SKM-1 (cell line): Measurements from ENCODE around the gene TMEM130.
"Not testable (repeated sequence)": the region's sequence is repeated elsewhere in the genome, so short reads cannot be mapped to it uniquely, and the experiment has no call there.

ENCODE experiments used
- DNase-seq: peaks from one replicate; lab custom pipeline; 2025; ENCODE audit not compliant: unreplicated experiment; lab: John Stamatoyannopoulos, UW

TMEM130 gene

DNA sequence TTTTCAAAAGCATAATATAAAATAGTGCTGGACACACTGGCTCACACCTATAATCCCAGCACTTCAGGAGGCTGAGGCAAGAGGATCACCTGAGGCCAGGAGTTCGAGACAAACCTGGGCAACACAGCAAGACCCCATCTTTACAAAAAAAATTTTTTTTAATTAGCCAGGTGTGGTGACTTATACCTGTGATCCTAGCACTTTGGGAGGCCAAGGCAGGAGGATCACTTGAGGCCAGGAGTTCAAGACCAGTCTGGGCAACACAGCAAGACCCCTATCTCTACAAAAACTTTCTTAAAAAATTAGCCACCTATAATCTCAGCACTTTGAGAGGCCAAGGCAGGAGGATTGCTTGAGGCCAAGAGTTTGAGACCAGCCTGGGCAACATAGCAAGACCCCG is 27.3 kb downstream of the TMEM130 start:
- not testable (repeated sequence) for DNase-seq

DNA sequence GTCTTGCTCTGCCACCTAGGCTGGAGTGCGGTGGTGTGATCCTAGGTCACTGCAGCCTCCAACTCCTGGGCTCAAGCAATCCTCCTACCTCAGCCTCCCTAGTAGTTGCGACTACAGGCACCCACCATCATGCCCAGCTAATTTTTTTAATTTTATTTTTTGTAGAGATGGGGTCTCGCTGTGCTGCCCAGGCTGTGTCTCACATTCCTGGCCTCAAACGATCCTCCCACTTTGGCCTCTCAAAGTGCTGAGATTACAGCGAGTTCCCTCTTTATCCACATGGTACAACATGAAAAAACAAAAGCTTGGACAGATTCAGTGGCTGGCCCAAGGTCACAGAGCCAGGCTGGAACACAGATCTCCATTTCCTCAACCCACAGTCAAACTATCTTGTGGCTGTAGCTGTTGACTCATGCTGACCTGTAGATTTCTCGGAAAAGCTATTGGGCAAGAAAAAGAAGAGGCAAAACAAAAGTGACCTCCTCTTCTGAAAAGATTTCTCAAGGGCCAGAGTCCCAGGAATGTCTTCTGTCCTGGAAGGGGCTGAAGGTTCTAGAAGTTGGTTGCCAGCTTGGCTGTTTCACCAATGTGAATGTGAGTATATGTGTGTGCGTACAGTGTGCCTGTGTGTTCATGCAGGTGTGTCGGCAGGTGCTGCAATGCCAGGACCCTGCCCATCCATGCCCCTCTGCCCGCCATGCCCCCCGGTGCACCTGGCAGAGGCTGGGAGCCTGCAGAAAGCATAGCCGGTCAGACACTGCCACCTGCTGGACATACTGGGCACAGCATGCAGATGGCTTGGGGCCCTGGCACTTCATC is 28.4 kb downstream of the TMEM130 start:
- DNase-seq: no peak

DNA sequence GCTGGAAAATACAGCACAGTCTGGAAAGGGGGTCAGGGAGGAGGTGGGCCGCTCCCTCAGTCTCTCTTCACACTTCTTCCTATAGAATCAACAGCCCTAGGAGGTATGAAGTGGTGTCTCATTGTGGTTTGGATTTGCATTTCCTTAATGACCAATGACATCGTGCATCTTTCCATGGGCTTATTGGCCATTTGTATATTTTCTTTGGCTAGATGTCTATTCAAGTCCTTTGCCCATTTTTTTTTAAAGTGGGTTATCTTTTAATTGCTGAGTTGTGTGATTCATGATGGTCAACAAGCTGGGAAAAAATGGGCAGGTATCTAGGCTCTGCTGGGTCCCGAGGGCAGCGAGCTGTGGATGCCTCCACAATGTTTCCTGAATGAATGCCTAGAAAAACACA is 29.1 kb downstream of the TMEM130 start:
- no peak for DNase-seq

- no peak for DNase-seq
Observed at GRCh38 chr7:98840096-98840495, 29.7 kb downstream of the TMEM130 start.

GRCh38 chr7:98837630-98837972 is 32.2 kb downstream of the TMEM130 start:
- no peak for DNase-seq

- peak; percentile 16 for DNase-seq
Observed at GRCh38 chr7:98836811-98837629, 32.8 kb downstream of the TMEM130 start.

- no peak for DNase-seq
Observed at GRCh38 chr7:98834949-98835348, 34.9 kb downstream of the TMEM130 start.

DNA sequence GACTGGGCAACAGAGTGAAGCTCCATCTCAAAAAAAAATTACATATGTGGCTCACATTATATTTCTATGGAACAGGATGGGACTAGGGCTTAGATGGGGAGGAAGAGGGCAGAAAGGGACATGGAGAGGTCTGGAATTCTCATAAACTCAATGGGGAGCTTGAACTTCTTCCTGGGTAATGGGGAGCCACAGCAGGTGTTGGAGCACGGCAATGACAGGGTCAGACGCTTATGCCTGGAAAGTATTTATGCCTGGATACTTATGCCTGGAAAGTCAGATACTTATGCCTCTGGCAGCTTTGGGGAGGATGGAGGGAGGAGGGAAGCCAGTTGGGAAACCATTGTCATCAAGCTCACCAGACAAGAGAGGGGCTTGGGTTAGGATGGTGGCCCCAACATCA is 36.8 kb downstream of the TMEM130 start:
- DNase-seq: no peak

GRCh38 chr7:98831641-98832221 is 38.1 kb downstream of the TMEM130 start:
- DNase-seq: peak; percentile 8

DNA sequence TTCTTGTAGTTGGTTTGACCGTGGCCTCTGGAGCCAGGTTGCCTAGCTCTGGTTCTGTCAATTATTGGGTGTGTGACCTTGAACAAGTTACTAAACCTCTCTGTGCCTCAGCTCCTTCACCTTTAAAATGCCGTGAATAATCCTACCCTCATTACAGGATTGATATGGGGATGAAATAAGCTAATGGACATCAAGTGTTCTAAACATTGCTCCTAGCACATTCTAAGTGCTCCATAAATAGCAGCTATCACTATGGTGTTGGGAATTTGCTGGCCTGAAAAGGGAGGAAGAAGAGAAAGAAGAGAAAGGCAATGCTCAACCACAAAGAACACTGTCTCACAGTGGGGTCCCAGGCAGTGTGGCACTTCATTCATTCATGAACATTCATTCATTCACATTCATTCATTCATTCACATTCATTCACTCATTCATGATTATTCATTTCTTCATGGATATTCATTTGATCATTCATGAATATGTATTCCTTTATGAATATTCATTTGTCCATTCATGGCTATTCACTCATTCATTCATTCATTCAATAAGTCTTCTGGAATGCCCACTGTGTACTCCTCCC is 38.8 kb downstream of the TMEM130 start:
- DNase-seq: no peak

DNA sequence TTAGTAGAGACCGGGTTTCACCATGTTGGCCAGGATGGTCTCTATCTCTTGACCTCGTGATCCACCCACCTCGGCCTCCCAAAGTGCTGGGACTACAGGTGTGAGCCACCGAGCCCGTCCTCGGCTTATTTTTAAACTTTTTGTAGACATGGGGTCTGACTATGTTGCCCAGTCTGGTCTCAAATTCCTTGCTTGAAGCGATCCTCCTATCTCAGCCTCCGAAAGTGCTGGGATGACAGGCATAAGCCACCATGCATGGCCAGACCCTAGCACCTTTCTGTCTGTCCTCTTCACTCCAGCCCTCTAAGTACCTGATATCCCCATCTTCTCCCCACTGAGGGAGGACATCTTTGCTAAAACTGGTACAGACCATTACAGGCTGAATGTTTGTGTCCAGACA is 41.4 kb downstream of the TMEM130 start:
- DNase-seq: no peak

GRCh38 chr7:98827258-98827657 is 42.6 kb downstream of the TMEM130 start:
- no peak for DNase-seq

DNA sequence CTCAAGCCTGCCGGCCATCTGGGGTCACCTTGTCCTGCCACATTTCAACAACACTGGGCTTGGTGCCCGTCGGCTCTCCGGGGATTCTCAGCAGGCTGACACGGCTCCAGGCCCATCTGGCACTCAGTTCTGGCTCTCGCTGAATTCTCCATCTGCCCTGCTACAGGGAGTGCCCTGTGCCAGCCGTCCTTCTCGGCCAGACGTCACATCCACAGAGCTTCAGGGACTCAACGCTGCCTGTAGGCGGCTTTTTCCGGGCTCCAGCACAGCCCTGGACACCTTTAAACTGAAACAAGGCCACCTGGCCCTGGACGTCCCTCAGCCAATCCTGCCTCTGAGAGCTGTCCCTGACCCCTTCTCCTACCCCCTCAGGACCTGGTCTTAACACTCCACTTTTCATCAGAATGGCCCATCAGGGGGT is 43.0 kb downstream of the TMEM130 start:
- no peak for DNase-seq

DNA sequence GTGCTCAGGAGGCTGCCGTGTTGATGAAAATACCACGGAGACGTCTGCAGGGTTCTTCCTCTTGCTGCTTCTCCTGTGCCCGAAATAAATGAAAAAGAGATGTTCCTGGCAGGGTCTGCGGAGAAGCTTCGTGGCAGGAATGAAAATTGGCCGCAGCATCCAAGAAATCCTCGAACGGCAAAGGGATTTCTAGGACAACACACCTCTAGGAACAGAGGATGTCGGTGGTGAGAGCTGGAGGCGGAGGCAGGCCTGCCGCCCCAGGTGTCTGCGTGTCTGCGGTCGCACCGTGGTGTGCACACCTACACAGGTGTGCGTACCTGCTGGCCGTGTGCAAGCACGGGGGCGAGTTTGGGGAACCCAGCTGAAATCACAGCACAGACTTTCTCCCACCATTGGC is 43.4 kb downstream of the TMEM130 start:
- no peak for DNase-seq

DNA sequence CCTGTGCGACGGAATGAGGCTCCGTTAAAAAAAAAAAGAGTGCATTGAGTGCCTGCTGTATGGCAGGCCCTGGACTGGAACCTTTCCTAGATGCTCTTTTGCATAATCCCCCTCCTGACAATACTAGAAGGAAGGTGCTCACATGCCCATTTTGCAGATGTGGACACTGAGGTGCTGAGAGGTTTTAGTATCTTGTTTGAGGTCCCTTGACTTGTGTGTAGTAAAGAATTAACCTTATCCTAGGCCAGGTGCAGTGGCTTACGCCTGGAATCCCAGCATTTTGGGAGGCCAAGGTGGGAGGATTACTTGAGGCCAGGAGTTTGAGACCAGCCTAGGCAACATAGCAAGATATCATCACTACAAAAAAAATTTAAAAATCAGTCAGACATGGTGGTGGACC is 46.6 kb downstream of the TMEM130 start:
- DNase-seq: no peak

- no peak for DNase-seq
Observed at GRCh38 chr7:98821348-98821747, 48.5 kb downstream of the TMEM130 start.

DNA sequence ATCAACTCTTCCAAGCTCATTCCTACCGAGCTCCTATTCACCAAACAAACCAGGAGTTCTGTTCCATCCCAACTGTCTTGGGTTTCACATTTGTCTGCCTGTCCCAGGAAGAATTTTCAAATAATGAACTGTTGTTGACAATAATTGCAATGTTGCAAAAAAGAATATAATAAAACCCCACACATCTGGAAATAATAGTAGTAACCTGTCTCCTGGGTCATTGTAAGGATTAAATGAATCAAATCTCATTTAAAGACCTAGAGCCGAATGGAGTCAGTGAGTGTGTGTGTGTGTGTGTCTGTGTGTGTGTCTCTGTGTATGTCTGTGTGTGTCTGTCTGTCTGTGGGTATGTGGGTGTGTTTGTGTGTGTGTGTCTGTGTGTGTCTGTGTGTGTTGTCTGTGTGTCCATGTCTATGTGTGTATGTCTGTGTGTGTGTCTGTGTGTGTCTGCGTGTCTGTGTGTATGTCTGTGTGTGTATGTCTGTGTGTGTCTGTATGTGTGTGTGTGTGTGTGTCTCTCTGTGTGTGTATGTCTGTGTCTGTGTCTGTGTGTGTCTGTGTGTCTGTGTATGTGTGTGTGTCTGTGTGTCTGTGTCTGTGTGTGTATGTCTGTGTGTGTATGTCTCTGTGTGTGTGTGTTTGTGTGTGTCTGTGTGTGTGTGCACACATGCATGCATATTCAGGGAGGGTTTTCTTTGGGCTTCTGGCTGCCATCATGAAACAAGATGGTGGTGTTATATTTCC is 52.7 kb downstream of the TMEM130 start:
- no peak for DNase-seq

DNA sequence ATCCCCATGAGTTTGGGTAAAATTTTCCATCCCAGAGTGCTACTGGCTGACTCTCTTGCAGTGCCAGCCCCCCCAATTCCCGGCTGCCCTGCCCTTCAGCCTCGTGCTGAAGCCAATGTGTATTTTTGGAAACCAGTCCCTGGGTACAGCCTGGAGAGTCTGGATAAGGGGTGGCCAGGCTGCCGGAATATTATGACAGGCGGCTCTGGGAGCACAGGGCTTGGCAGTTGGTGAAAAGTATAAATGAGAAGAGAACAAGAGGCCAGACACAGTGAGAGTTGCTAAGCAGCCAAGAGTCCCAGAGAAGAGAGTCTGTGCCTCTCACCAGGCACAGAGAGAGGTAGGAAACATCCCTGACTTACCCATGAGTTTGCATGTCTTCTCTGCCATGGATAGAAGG is 53.6 kb downstream of the TMEM130 start:
- no peak for DNase-seq

GRCh38 chr7:98815313-98815712 is 54.5 kb downstream of the TMEM130 start:
- DNase-seq: no peak

GRCh38 chr7:98811299-98811698 is 58.5 kb downstream of the TMEM130 start:
- no peak for DNase-seq
